CD4-positive, CD25-positive, alpha-beta regulatory T cell (primary cell): ENCODE measurements around the gene HES6. TPM values are rescaled to one million over a fixed set of nuclear protein-coding genes. Genes with fewer than 3 reads are reported as not detected.

Experiments
- polyA plus RNA-seq, 4 donors: library from polyadenylated mRNA; unstranded; fragments of 300-500 nt; fragmentation: Illumina TruSeq; gene quantifications; one replicate each; pipeline ENCODE4 v1.2.3, GENCODE V29; 2021
- total RNA-seq: library from RNA; stranded (reverse); gene quantifications from one replicate; pipeline ENCODE4 v1.2.3, GENCODE V29; 2022

The HES6 gene
- total and polyA plus RNA-seq, 5 donors from 2014 or later: 1.5 to 3.9 (median 2.3) TPM

Other genes starting within 250 kb of the HES6 start
- 16.0 TPM for gene SCLY, start 179.0 kb downstream of the HES6 start, total RNA-seq
- gene SCLY, start 179.0 kb downstream of the HES6 start, polyA plus RNA-seq: 10 to 100 TPM; 10.3 to 17.8 (median 13.5) TPM
- not detected for gene ESPNL, start 139.7 kb downstream of the HES6 start, total RNA-seq
- gene ESPNL, start 139.7 kb downstream of the HES6 start, polyA plus RNA-seq: not detected
- not detected for gene KLHL30, start 101.4 kb downstream of the HES6 start, total RNA-seq
- not detected for gene KLHL30, start 101.4 kb downstream of the HES6 start, polyA plus RNA-seq
- gene ERFE, start 81.1 kb downstream of the HES6 start, total RNA-seq: not detected
- gene ERFE, start 81.1 kb downstream of the HES6 start, polyA plus RNA-seq: under 1 TPM in 1 of 4 donors, not detected in 3; 0.29 TPM
- 122 TPM for gene ILKAP, start 36.3 kb downstream of the HES6 start, total RNA-seq
- 10 to 100 TPM; 39.7 to 52.4 (median 49.2) TPM for gene ILKAP, start 36.3 kb downstream of the HES6 start, polyA plus RNA-seq
- 29.7 TPM for gene PER2, start 48.6 kb upstream of the HES6 start, total RNA-seq
- 1 to 10 TPM; 1.8 to 5.0 (median 3.3) TPM for gene PER2, start 48.6 kb upstream of the HES6 start, polyA plus RNA-seq
- 9.9 TPM for gene TRAF3IP1, start 80.5 kb upstream of the HES6 start, total RNA-seq
- 1 to 10 TPM; 3.1 to 3.8 (median 3.4) TPM for gene TRAF3IP1, start 80.5 kb upstream of the HES6 start, polyA plus RNA-seq
- 23.0 TPM for gene ASB1, start 186.9 kb upstream of the HES6 start, total RNA-seq
- 10 to 100 TPM; 17.6 to 22.0 (median 20.3) TPM for gene ASB1, start 186.9 kb upstream of the HES6 start, polyA plus RNA-seq